DND-41 (cell line): ENCODE results near the gene CFAP100.

Source experiments
- ATAC-seq: fragments of 200-7000 bp; cut with Tn5 transposase; 3 replicates; pipeline ENCODE4 v1.9.1; 2021; ENCODE audit warnings: low read depth; ENCODE audit not compliant: insufficient read depth
- DNase-seq: peaks from one replicate; pipeline ENCODE4 v3.0.0-alpha.2; 2020
- H2AFZ ChIP-seq: 2 replicates; pipeline ENCODE4 v1.6.0; 2012; ENCODE audit warnings: low read depth, low read length
- H3K27ac ChIP-seq: 2 replicates; pipeline ENCODE4 v1.5.1; 2012; ENCODE audit warnings: low read length, inconsistent platforms
- H3K27me3 ChIP-seq: fragments of 200-600 bp; sonication (generic); 2 replicates; pipeline ENCODE4 v1.6.0; 2012; ENCODE audit warnings: low read length, mild to moderate bottlenecking, inconsistent platforms; ENCODE audit not compliant: insufficient read depth, poor library complexity
- H3K36me3 ChIP-seq: 2 replicates; pipeline ENCODE4 v1.5.1; 2012; ENCODE audit warnings: low read length, inconsistent platforms; ENCODE audit not compliant: insufficient read depth
- H3K4me1 ChIP-seq: 2 replicates; pipeline ENCODE4 v1.5.1; 2012; ENCODE audit warnings: mild to moderate bottlenecking, low read length; ENCODE audit not compliant: insufficient read depth
- H3K4me2 ChIP-seq: 2 replicates; pipeline ENCODE4 v1.6.0; 2012; ENCODE audit warnings: mild to moderate bottlenecking, moderate library complexity, low read length, inconsistent platforms; ENCODE audit not compliant: insufficient read depth
- H3K4me3 ChIP-seq, 2 experiments: fragments of 200-600 bp in 1 of 2; shearing (Covaris generic) in 1 of 2; 2 replicates each; pipeline ENCODE4 v1.5.1; 2012 to 2016; ENCODE audit warnings: inconsistent platforms in 2 of 2, low read length in 2 of 2, mild to moderate bottlenecking in 2 of 2, low read depth in 1 of 2, moderate library complexity in 1 of 2
- H3K79me2 ChIP-seq: 2 replicates; pipeline ENCODE4 v1.6.0; 2012; ENCODE audit warnings: low read length, inconsistent platforms; ENCODE audit not compliant: insufficient read depth
- H3K9ac ChIP-seq: 2 replicates; pipeline ENCODE4 v1.6.0; 2012; ENCODE audit warnings: low read depth, mild to moderate bottlenecking, inconsistent platforms, low read length, moderate library complexity
- H3K9me3 ChIP-seq: 2 replicates; pipeline ENCODE4 v1.5.1; 2012; ENCODE audit warnings: low read length, moderate library complexity, mild to moderate bottlenecking, inconsistent platforms; ENCODE audit not compliant: insufficient read depth, severe bottlenecking
- H4K20me1 ChIP-seq: 2 replicates; pipeline ENCODE4 v1.6.0; 2012; ENCODE audit warnings: low read length; ENCODE audit not compliant: insufficient read depth
- EZH2 ChIP-seq: IDR thresholded peaks from 3 replicates; pipeline ENCODE4 v1.6.1; 2012; ENCODE audit warnings: borderline replicate concordance, low read depth, mild to moderate bottlenecking, moderate library complexity, low read length, inconsistent platforms; ENCODE audit not compliant: severe bottlenecking
- TF ChIP-seq, protein P1 (sequence below): IDR thresholded peaks from 2 replicates; pipeline ENCODE4 v1.5.1; 2012; ENCODE audit warnings: borderline replicate concordance, low read length, moderate library complexity, mild to moderate bottlenecking; ENCODE audit not compliant: poor library complexity, severe bottlenecking; ENCODE audit errors: extremely low read depth

Gene CFAP100

GRCh38 chr3:126469479-126469878, 74.8 kb downstream of the CFAP100 start:
- DNase-seq (no peak), ATAC-seq (no peak)
- Histone ChIP-seq H3K4me3 (no peak overlapping the region), H2AFZ (no peak overlapping the region), H3K27me3 (no peaks in the 10 kb centered on the region), H3K9me3 (no peaks in the 10 kb centered on the region), H3K4me2 (no peak overlapping the region), H3K79me2 (peaks cover 95% of the 10 kb centered on the region), H3K4me1 (peaks cover 35% of the 10 kb centered on the region), H4K20me1 (peaks cover 90% of the 10 kb centered on the region), H3K27ac (no peak overlapping the region), H3K36me3 (peaks cover 93% of the 10 kb centered on the region), H3K9ac (no peak overlapping the region)
- TF ChIP-seq, protein P1, sequence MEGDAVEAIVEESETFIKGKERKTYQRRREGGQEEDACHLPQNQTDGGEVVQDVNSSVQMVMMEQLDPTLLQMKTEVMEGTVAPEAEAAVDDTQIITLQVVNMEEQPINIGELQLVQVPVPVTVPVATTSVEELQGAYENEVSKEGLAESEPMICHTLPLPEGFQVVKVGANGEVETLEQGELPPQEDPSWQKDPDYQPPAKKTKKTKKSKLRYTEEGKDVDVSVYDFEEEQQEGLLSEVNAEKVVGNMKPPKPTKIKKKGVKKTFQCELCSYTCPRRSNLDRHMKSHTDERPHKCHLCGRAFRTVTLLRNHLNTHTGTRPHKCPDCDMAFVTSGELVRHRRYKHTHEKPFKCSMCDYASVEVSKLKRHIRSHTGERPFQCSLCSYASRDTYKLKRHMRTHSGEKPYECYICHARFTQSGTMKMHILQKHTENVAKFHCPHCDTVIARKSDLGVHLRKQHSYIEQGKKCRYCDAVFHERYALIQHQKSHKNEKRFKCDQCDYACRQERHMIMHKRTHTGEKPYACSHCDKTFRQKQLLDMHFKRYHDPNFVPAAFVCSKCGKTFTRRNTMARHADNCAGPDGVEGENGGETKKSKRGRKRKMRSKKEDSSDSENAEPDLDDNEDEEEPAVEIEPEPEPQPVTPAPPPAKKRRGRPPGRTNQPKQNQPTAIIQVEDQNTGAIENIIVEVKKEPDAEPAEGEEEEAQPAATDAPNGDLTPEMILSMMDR = no peak
- TF ChIP-seq EZH2 = no peak

GRCh38 chr3:126472277-126473006, 77.7 kb downstream of the CFAP100 start:
- peak overlapping the region; percentile 90 for H3K9ac ChIP-seq

DNA sequence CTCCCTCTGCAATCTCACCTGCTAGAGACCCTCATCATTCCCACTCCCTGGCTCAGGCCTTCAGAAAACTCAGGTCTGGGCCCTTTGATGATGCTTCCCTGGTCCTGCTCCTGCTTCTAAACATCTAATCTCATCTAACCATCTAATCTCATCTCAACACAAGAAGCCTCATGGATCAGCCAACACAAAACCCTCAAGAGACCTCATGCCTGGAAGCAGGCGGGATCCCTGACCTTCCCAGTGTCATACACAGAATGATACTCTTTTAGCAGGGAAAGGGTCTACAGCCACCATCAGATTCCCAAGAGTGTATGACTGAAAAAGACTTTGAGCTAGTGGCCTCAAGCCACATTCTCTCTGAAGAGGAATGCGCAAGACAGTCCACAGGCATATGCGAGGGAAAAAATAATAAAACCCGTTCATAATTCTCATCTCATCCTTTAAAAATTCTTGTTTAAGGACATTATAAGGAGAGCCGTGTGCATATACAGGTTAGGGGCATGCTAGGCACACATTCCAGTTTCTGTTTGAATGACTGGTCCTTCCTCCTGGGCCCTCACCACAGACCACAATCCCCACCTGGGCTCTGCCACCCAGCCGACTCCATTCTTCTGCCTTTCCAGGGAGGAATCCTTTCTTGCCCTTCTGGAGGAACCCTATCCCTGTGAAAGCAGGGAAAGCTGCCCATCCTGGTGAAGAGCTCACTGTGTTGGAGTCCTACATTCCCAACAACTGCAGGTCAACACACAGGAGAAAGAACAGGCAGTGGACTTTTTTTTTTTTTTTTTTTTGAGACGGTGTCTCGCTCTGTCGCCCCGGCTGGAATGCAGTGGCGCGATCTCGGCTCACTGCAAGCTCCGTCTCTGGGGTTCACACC, 78.8 kb downstream of the CFAP100 start:
- peaks cover 64% of the 10 kb centered on the region for H4K20me1 ChIP-seq
- ATAC-seq = peak; percentile 31; the same call in 2 of the 3 replicates
- H3K9ac ChIP-seq = peak overlapping the region; percentile 90; the same call in 1 of the 2 replicates

More at GRCh38 chr3:126472277-126473006, 77.7 kb downstream of the CFAP100 start:
- Histone ChIP-seq H2AFZ (no peak overlapping the region), H3K4me2 (peak overlapping the region; percentile 89), H3K27ac (0 out of 2 replicates have a peak overlapping the region, but pooled peaks have one; percentile 15), H3K9me3 (no peaks in the 10 kb centered on the region), H4K20me1 (peaks cover 74% of the 10 kb centered on the region), H3K4me3 (peak overlapping the region in 1 of 2 experiments; percentile 47; a peak in 2 of 4 replicates), H3K79me2 (peaks cover 79% of the 10 kb centered on the region), H3K4me1 (peaks cover 46% of the 10 kb centered on the region), H3K27me3 (no peaks in the 10 kb centered on the region), H3K36me3 (peaks cover 70% of the 10 kb centered on the region)
- no peak for ATAC-seq
- no peak for DNase-seq
- no peak for TF ChIP-seq EZH2
- TF ChIP-seq, protein P1 = no peak

More for the DNA sequence above, 78.8 kb downstream of the CFAP100 start:
- DNase-seq = peak; percentile 51
- Histone ChIP-seq H3K79me2 (peaks cover 68% of the 10 kb centered on the region), H3K4me3 (peak overlapping the region in 1 of 2 experiments; percentile 47; a peak in 2 of 4 replicates), H3K27ac (peak overlapping the region; percentile 44), H3K4me1 (peaks cover 46% of the 10 kb centered on the region), H3K4me2 (peak overlapping the region; percentile 89), H3K27me3 (no peaks in the 10 kb centered on the region), H3K9me3 (no peaks in the 10 kb centered on the region), H3K36me3 (peaks cover 59% of the 10 kb centered on the region), H2AFZ (no peak overlapping the region)
- TF ChIP-seq, protein P1 = no peak
- TF ChIP-seq EZH2 = no peak
